H1 (cell line): Measurements from ENCODE around the gene GALNT13. TPM values are rescaled to one million over a fixed set of nuclear protein-coding genes. Genes with fewer than 3 reads are reported as not detected.

Source experiments
- CTCF ChIA-PET: fragments of 300-600 bp; sonication (Branson Sonifier 250); formaldehyde crosslinking; loops from one replicate; lab custom pipeline; 2021; ENCODE audit not compliant: partially characterized antibody; lab: Charles Lee
- POLR2A ChIA-PET: fragments of 300-600 bp; sonication (Branson Sonifier 250); formaldehyde crosslinking; loops from one replicate; lab custom pipeline; 2021; ENCODE audit warnings: inconsistent platforms; ENCODE audit not compliant: partially characterized antibody; lab: Charles Lee
- DNase-seq, 2 experiments: peaks; one replicate each; pipeline versions ENCODE4 v3.0.0 to v3.0.0-alpha.2; 2010 to 2022; ENCODE audit warnings: low spot score in 2 of 2, low read depth in 1 of 2, mixed read lengths in 1 of 2
- FAIRE-seq: peaks from 2 replicates; lab custom pipeline; 2011; peaks lifted over from hg19 to GRCh38; lab: Jason Lieb, UNC
- H2AFZ ChIP-seq: 2 replicates; pipeline ENCODE4 v1.8.1; 2012; ENCODE audit warnings: low read length, inconsistent platforms
- H2AK5ac ChIP-seq: 2 replicates; pipeline ENCODE4 v1.6.1; 2013; ENCODE audit warnings: low read depth, low read length
- H2BK120ac ChIP-seq: replicated peaks from 2 replicates; pipeline ENCODE3; 2013; ENCODE audit warnings: low read depth, low read length, inconsistent platforms
- H2BK12ac ChIP-seq: 2 replicates; pipeline ENCODE4 v1.6.1; 2013; ENCODE audit warnings: low read depth, low read length
- H2BK15ac ChIP-seq: 2 replicates; pipeline ENCODE4 v1.6.1; 2013; ENCODE audit warnings: low read length
- H2BK20ac ChIP-seq: 2 replicates; pipeline ENCODE4 v1.6.1; 2013; ENCODE audit warnings: low read length
- H2BK5ac ChIP-seq: 2 replicates; pipeline ENCODE4 v1.6.1; 2013; ENCODE audit warnings: low read depth, low read length
- H3K14ac ChIP-seq: 2 replicates; pipeline ENCODE4 v1.6.1; 2013; ENCODE audit warnings: inconsistent platforms; ENCODE audit not compliant: insufficient read length
- H3K18ac ChIP-seq: 2 replicates; pipeline ENCODE4 v1.6.1; 2013; ENCODE audit warnings: low read length; ENCODE audit errors: extremely low read depth
- H3K23ac ChIP-seq: 2 replicates; pipeline ENCODE4 v1.6.1; 2013; ENCODE audit warnings: inconsistent platforms; ENCODE audit not compliant: insufficient read length
- H3K23me2 ChIP-seq: 2 replicates; pipeline ENCODE4 v1.6.1; 2013; ENCODE audit warnings: low read depth, low read length
- H3K27ac ChIP-seq: 2 replicates; pipeline ENCODE4 v1.6.1; 2011; ENCODE audit warnings: low read depth, low read length, inconsistent platforms
- H3K27me3 ChIP-seq, 4 experiments: replicated peaks in 1 of 4; 1 replicate in 1 of 4; 2 replicates in 3 of 4; pipeline versions ENCODE4 v1.6.1 to v1.8.1; 2011 to 2013; ENCODE audit warnings: low read length in 3 of 4, mild to moderate bottlenecking in 3 of 4, inconsistent platforms in 2 of 4, mixed read lengths in 2 of 4, moderate library complexity in 1 of 4; ENCODE audit not compliant: control insufficient read depth in 3 of 4, insufficient read depth in 3 of 4; ENCODE audit errors: extremely low read depth in 1 of 4
- H3K36me3 ChIP-seq, 4 experiments: 2 replicates each; pipeline versions ENCODE4 v1.6.1 to v1.8.1; 2011 to 2013; ENCODE audit warnings: mild to moderate bottlenecking in 4 of 4, low read length in 3 of 4, moderate library complexity in 2 of 4, control low read depth in 1 of 4, inconsistent platforms in 1 of 4; ENCODE audit not compliant: insufficient read depth in 4 of 4, control insufficient read depth in 2 of 4
- H3K4ac ChIP-seq: replicated peaks from 2 replicates; pipeline ENCODE3; 2013; ENCODE audit warnings: low read length, low read depth, mixed read lengths, inconsistent platforms; ENCODE audit not compliant: insufficient read length
- H3K4me1 ChIP-seq, 4 experiments: replicated peaks in 1 of 4; 1 replicate in 1 of 4; 2 replicates in 3 of 4; pipeline versions ENCODE4 v1.6.1 to v1.8.1; 2011 to 2013; ENCODE audit warnings: low read length in 3 of 4, inconsistent platforms in 2 of 4, mixed read lengths in 1 of 4; ENCODE audit not compliant: insufficient read depth in 4 of 4, control insufficient read depth in 3 of 4
- H3K4me2 ChIP-seq, 2 experiments: 2 replicates each; pipeline versions ENCODE4 v1.6.1 to v1.8.1; 2011 to 2013; ENCODE audit warnings: low read depth in 2 of 2, low read length in 2 of 2, control low read depth in 1 of 2, inconsistent platforms in 1 of 2, mild to moderate bottlenecking in 1 of 2; ENCODE audit not compliant: insufficient read depth in 1 of 2
- H3K4me3 ChIP-seq, 4 experiments: fragments of 200-600, 300-600 bp in 1 of 4; sonication (generic), shearing (Covaris generic), sonication (Bioruptor Twin) in 1 of 4; 2 replicates each; pipeline versions ENCODE4 v1.5.1 to v1.8.1; 2011 to 2016; ENCODE audit warnings: low read length in 4 of 4, low read depth in 3 of 4, control low read depth in 2 of 4, inconsistent platforms in 2 of 4, mild to moderate bottlenecking in 2 of 4, mixed read lengths in 1 of 4, moderate library complexity in 1 of 4; ENCODE audit not compliant: insufficient read depth in 2 of 4; ENCODE audit errors: extremely low read depth in 1 of 4
- H3K56ac ChIP-seq: replicated peaks from 2 replicates; pipeline ENCODE3; 2013; ENCODE audit warnings: low read depth, mild to moderate bottlenecking, mixed read lengths, low read length, inconsistent platforms; ENCODE audit not compliant: insufficient read length
- H3K79me1 ChIP-seq: 2 replicates; pipeline ENCODE4 v1.6.1; 2013; ENCODE audit warnings: low read depth, low read length, control low read depth
- H3K79me2 ChIP-seq, 2 experiments: 2 replicates each; pipeline versions ENCODE4 v1.6.1 to v1.8.1; 2012 to 2013; ENCODE audit warnings: low read length in 2 of 2, mild to moderate bottlenecking in 2 of 2, inconsistent platforms in 1 of 2; ENCODE audit not compliant: insufficient read depth in 2 of 2, control insufficient read depth in 1 of 2
- H3K9ac ChIP-seq, 4 experiments: replicated peaks in 1 of 4; 1 replicate in 1 of 4; 2 replicates in 3 of 4; pipeline versions ENCODE4 v1.6.1 to v1.8.1; 2011 to 2013; ENCODE audit warnings: low read depth in 3 of 4, low read length in 3 of 4, control low read depth in 2 of 4, mild to moderate bottlenecking in 2 of 4, moderate library complexity in 2 of 4, inconsistent platforms in 1 of 4; ENCODE audit errors: extremely low read depth in 1 of 4
- H3K9me3 ChIP-seq, 2 experiments: 2 replicates each; pipeline versions ENCODE4 v1.6.1 to v1.8.1; 2012 to 2013; ENCODE audit warnings: mild to moderate bottlenecking in 2 of 2, moderate library complexity in 2 of 2, control low read depth in 1 of 2, inconsistent platforms in 1 of 2, low read depth in 1 of 2, low read length in 1 of 2, mixed read lengths in 1 of 2; ENCODE audit not compliant: insufficient read depth in 2 of 2
- H4K20me1 ChIP-seq, 2 experiments: replicated peaks in 1 of 2; 2 replicates each; pipeline versions ENCODE3 to v1.8.1; 2011 to 2013; ENCODE audit warnings: inconsistent platforms in 2 of 2, low read length in 2 of 2, mild to moderate bottlenecking in 1 of 2; ENCODE audit not compliant: insufficient read depth in 2 of 2, control insufficient read depth in 1 of 2
- H4K5ac ChIP-seq: 2 replicates; pipeline ENCODE4 v1.6.1; 2013; ENCODE audit warnings: low read length, low read depth, mixed read lengths, inconsistent platforms; ENCODE audit not compliant: insufficient read length
- H4K8ac ChIP-seq: 2 replicates; pipeline ENCODE4 v1.8.0; 2013; ENCODE audit warnings: mild to moderate bottlenecking, moderate library complexity, low read length, inconsistent platforms; ENCODE audit not compliant: insufficient read depth; ENCODE audit errors: extremely low read depth
- H4K91ac ChIP-seq: replicated peaks from 2 replicates; pipeline ENCODE3; 2013; ENCODE audit warnings: low read length, mixed read lengths, inconsistent platforms; ENCODE audit not compliant: insufficient read length
- EP300 ChIP-seq, 2 experiments: IDR thresholded peaks; 1 replicate in 1 of 2; 2 replicates in 1 of 2; pipeline ENCODE4 v1.6.1; 2011 to 2012; ENCODE audit warnings: low read depth in 2 of 2, low read length in 2 of 2, mild to moderate bottlenecking in 2 of 2, borderline replicate concordance in 1 of 2, inconsistent platforms in 1 of 2, moderate library complexity in 1 of 2
- HDAC6 ChIP-seq: IDR thresholded peaks from one replicate; pipeline ENCODE4 v1.7.1; 2012; ENCODE audit warnings: low read depth, mild to moderate bottlenecking, inconsistent platforms, low read length, moderate library complexity
- POU5F1 ChIP-seq: IDR thresholded peaks from 2 replicates; pipeline ENCODE4 v1.6.1; 2011; ENCODE audit warnings: low read depth, mild to moderate bottlenecking, low read length, moderate library complexity
- polyA plus RNA-seq, 7 experiments: library from polyadenylated mRNA; depleted of rRNA in 3 of 7; stranded (reverse) in 5 of 7; unstranded in 2 of 7; fragments of >200 nt in 5 of 7; fragments of 200-250 nt in 2 of 7; gene quantifications; 1 replicate in 5 of 7; 2 replicates in 1 of 7; 4 replicates in 1 of 7; pipeline versions ENCODE4 v1.2.1 to v1.2.3, GENCODE V29; 2011 to 2013; ENCODE audit warnings: missing spikeins in 2 of 7, mixed read lengths in 2 of 7
- total RNA-seq: library from RNA; stranded (reverse); fragmentation: NEBNext Ultra II Directional; extraction: Animal tissue kit (Norgen Biotek cat#: 25700); gene quantifications from 2 replicates; pipeline ENCODE4 v1.2.1, GENCODE V29; 2021

Gene GALNT13
- total and polyA plus RNA-seq, 2 of the 8 experiments (the other 6 are each of a cell fraction or from before 2014, with no cell fraction given), result 3.2 to 9.6 TPM

DNA sequence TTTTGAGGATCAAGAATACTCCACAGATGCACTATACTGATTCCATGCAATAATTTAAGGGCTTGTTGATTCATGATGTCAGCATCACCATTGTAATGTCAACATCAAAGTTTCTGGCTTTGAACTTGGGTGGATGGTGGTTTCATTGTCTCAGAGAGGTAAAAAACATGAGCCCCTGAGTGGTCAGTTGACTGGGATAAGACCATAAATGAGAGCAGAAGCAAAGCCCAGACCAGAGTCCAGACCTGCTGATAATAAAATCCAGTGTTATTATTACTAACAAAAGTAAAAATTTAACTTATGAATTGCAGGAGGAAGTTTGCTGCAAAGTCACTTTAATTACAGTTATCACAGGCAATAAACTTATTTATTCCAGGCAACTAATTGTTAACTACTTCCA lies 358.2 kb downstream of the GALNT13 start:
- Histone ChIP-seq H2BK15ac (no peak overlapping the region), H2BK120ac (no peak overlapping the region), H3K79me1 (no peaks in the 10 kb centered on the region), H2BK5ac (no peak overlapping the region), H3K36me3 (no peaks in the 10 kb centered on the region), H2BK12ac (no peak overlapping the region), H3K4ac (no peak overlapping the region), H4K20me1 (no peaks in the 10 kb centered on the region), H2BK20ac (no peak overlapping the region), H3K18ac (no peak overlapping the region), H2AK5ac (no peak overlapping the region), H3K9me3 (no peaks in the 10 kb centered on the region), H3K23me2 (no peaks in the 10 kb centered on the region), H3K27ac (no peak overlapping the region), H4K8ac (no peak overlapping the region), H3K4me2 (no peak overlapping the region), H3K4me1 (no peaks in the 10 kb centered on the region), H3K23ac (no peak overlapping the region), H2AFZ (no peak overlapping the region), H3K4me3 (no peak overlapping the region), H3K14ac (no peak overlapping the region), H3K56ac (no peak overlapping the region), H3K27me3 (no peaks in the 10 kb centered on the region), H4K5ac (no peak overlapping the region), H3K9ac (no peak overlapping the region), H3K79me2 (no peaks in the 10 kb centered on the region), H4K91ac (no peak overlapping the region)
- CTCF ChIA-PET, result no interaction called here
- TF ChIP-seq POU5F1 (no peak), HDAC6 (no peak), EP300 (IDR thresholded peaks at IDR 0.05; ENCODE audit: borderline replicate concordance in 1 of 2, low read depth in 2 of 2, low read length in 2 of 2) (no peak)
- no peak for FAIRE-seq
- POLR2A ChIA-PET, result no interaction called here
- DNase-seq, result no peak
